HepG2 (cell line): Measurements from ENCODE around the gene TMEM38A. TPM values are rescaled to one million over a fixed set of nuclear protein-coding genes. Genes with fewer than 3 reads are reported as not detected.

ENCODE experiments used
- AFF4 ChIP-seq: sonication (generic); formaldehyde crosslinking; IDR thresholded peaks from 2 replicates; pipeline ENCODE4 v1.4.0; 2020; ENCODE audit warnings: missing genetic modification reagents
- AGO2 ChIP-seq: fragments of 200-400 bp; formaldehyde crosslinking; optimal IDR thresholded peaks from 2 replicates; pipeline ENCODE3; 2017; ENCODE audit warnings: mild to moderate bottlenecking, low read depth, low read length, moderate library complexity
- GLI4 ChIP-seq: sonication (generic); formaldehyde crosslinking; IDR thresholded peaks from 2 replicates; pipeline ENCODE4 v1.5.1; 2020; ENCODE audit warnings: missing genetic modification reagents, mild to moderate bottlenecking, moderate library complexity, borderline replicate concordance
- HOMEZ ChIP-seq: IDR thresholded peaks from 2 replicates; pipeline ENCODE4 v1.6.1; 2016; ENCODE audit warnings: low read depth
- HOXA9 ChIP-seq: sonication (generic); formaldehyde crosslinking; IDR thresholded peaks from 2 replicates; pipeline ENCODE4 v1.8.1; 2022; ENCODE audit warnings: missing genetic modification reagents, mild to moderate bottlenecking, moderate library complexity, borderline replicate concordance
- MAFG ChIP-seq: sonication (generic); formaldehyde crosslinking; IDR thresholded peaks from 2 replicates; pipeline ENCODE4 v1.5.1; 2020; ENCODE audit warnings: mild to moderate bottlenecking, missing genetic modification reagents
- ONECUT2 ChIP-seq: sonication (generic); formaldehyde crosslinking; IDR thresholded peaks from 2 replicates; pipeline ENCODE4 v1.4.0; 2020; ENCODE audit warnings: missing genetic modification reagents
- RBM39 ChIP-seq: fragments of 200-400 bp; formaldehyde crosslinking; IDR thresholded peaks from one replicate; pipeline ENCODE4 v1.6.1; 2018; ENCODE audit warnings: antibody characterized with exemption, mild to moderate bottlenecking, low read depth, low read length; ENCODE audit not compliant: poor library complexity, severe bottlenecking
- SAFB2 ChIP-seq: sonication (generic); formaldehyde crosslinking; IDR thresholded peaks from 2 replicates; pipeline ENCODE4 v1.5.1; 2020; ENCODE audit warnings: missing genetic modification reagents, low read depth, mild to moderate bottlenecking, borderline replicate concordance
- SRF ChIP-seq: IDR thresholded peaks from 2 replicates; pipeline ENCODE4 v1.6.1; 2011; ENCODE audit warnings: mild to moderate bottlenecking, low read depth, low read length, moderate library complexity
- THRA ChIP-seq: sonication (generic); formaldehyde crosslinking; IDR thresholded peaks from 2 replicates; pipeline ENCODE4 v1.4.0; 2020; ENCODE audit warnings: missing genetic modification reagents, borderline replicate concordance
- TRAFD1 ChIP-seq: sonication (generic); formaldehyde crosslinking; IDR thresholded peaks from 2 replicates; pipeline ENCODE4 v1.5.1; 2020; ENCODE audit warnings: missing genetic modification reagents, mild to moderate bottlenecking, borderline replicate concordance
- ZBTB10 ChIP-seq: sonication (generic); formaldehyde crosslinking; IDR thresholded peaks from 2 replicates; pipeline ENCODE4 v1.4.0; 2020; ENCODE audit warnings: missing genetic modification reagents, borderline replicate concordance
- ZNF558 ChIP-seq: sonication (generic); formaldehyde crosslinking; IDR thresholded peaks from 2 replicates; pipeline ENCODE4 v1.9.0; 2022; ENCODE audit warnings: mild to moderate bottlenecking, missing genetic modification reagents, borderline replicate concordance
- ZNF629 ChIP-seq: sonication (generic); formaldehyde crosslinking; conservative IDR thresholded peaks from 2 replicates; pipeline ENCODE4 v1.5.0; 2020; ENCODE audit warnings: missing genetic modification reagents
- polyA plus RNA-seq, 8 experiments: library from polyadenylated mRNA; depleted of rRNA in 3 of 8; stranded (reverse) in 7 of 8; unstranded in 1 of 8; fragments of >200 nt; fragmentation: Illumina TruSeq in 4 of 8; extraction: Trizol in 4 of 8; gene quantifications; 2 replicates each; pipeline versions ENCODE4 v1.2.1 to v1.2.3, GENCODE V29; 2011 to 2016; ENCODE audit warnings: low read depth in 4 of 8, missing spikeins in 1 of 8, mixed read lengths in 1 of 8; ENCODE audit not compliant: insufficient read depth in 1 of 8
- total RNA-seq, 5 experiments: library from RNA; depleted of rRNA; stranded (reverse); fragments of >200 nt; fragmentation: Illumina TruSeq; extraction: Trizol; gene quantifications; 2 replicates each; pipeline ENCODE4 v1.2.3, GENCODE V29; 2016; ENCODE audit warnings: low read depth in 1 of 5

TMEM38A gene
- total and polyA plus RNA-seq, 2 of the 13 experiments (the other 11 are each of a cell fraction or from before 2014, with no cell fraction given) = 4.8 to 6.8 TPM

GRCh38 chr19:16628183-16628983 lies 32.6 kb upstream of the TMEM38A start, which contains the start of gene MED26 (continued):
- TF ChIP-seq HOMEZ = no peak
- TF ChIP-seq AGO2 = peak; percentile 96
- no peak for TF ChIP-seq ONECUT2 (CRISPR knock-in tag)
- no peak for TF ChIP-seq AFF4 (CRISPR knock-in tag)
- peak; percentile 24; the same call in 1 of the 2 replicates for TF ChIP-seq ZBTB10 (CRISPR knock-in tag)
- TF ChIP-seq ZNF629 (CRISPR knock-in tag) = no peak
- peak; percentile 61; the same call in 1 of the 2 replicates for TF ChIP-seq GLI4 (CRISPR knock-in tag)
- no peak for TF ChIP-seq SRF
- no peak for TF ChIP-seq THRA (CRISPR knock-in tag)
- 0 out of 2 replicates have a peak, but pooled peaks have one; percentile 66 for TF ChIP-seq HOXA9
- TF ChIP-seq SAFB2 = peak; percentile 57; the same call in 1 of the 2 replicates
- no peak for TF ChIP-seq TRAFD1 (CRISPR knock-in tag)
- TF ChIP-seq MAFG = 0 out of 2 replicates have a peak, but pooled peaks have one; percentile 30
- TF ChIP-seq ZNF558 = peak; percentile 90; the same call in 1 of the 2 replicates
- TF ChIP-seq RBM39 = no peak
